H9 (cell line): Measurements from ENCODE around the gene PNMA1. TPM values are rescaled to one million over a fixed set of nuclear protein-coding genes. Genes with fewer than 3 reads are reported as not detected.

Experiments used
- DNase-seq: peaks from one replicate; pipeline ENCODE4 v3.0.0-alpha.2; 2017
- H2AFZ ChIP-seq: one replicate; pipeline ENCODE4 v1.6.1; 2013; ENCODE audit warnings: mild to moderate bottlenecking, low read length, control low read depth, moderate library complexity
- H2AK5ac ChIP-seq: 2 replicates; pipeline ENCODE4 v1.6.1; 2013; ENCODE audit warnings: low read length, control low read depth, mixed read lengths; ENCODE audit not compliant: insufficient read length
- H2BK120ac ChIP-seq: one replicate; pipeline ENCODE4 v1.6.1; 2013; ENCODE audit warnings: low read depth, mild to moderate bottlenecking, low read length, control low read depth, inconsistent platforms; ENCODE audit not compliant: poor library complexity, severe bottlenecking
- H2BK12ac ChIP-seq: 2 replicates; pipeline ENCODE4 v1.6.1; 2013; ENCODE audit warnings: low read length, control low read depth, mixed read lengths, low read depth; ENCODE audit not compliant: insufficient read length
- H2BK15ac ChIP-seq: 2 replicates; pipeline ENCODE4 v1.6.1; 2013; ENCODE audit warnings: low read depth, low read length, control low read depth
- H2BK20ac ChIP-seq: one replicate; pipeline ENCODE4 v1.6.1; 2013; ENCODE audit warnings: low read depth, mild to moderate bottlenecking, low read length, control low read depth, inconsistent platforms; ENCODE audit not compliant: poor library complexity, severe bottlenecking
- H2BK5ac ChIP-seq: 2 replicates; pipeline ENCODE4 v1.6.1; 2013; ENCODE audit warnings: low read length, control low read depth, mixed read lengths; ENCODE audit not compliant: insufficient read length
- H3K14ac ChIP-seq: 2 replicates; pipeline ENCODE4 v1.6.1; 2013; ENCODE audit warnings: low read length, control low read depth; ENCODE audit not compliant: insufficient read depth
- H3K18ac ChIP-seq: 2 replicates; pipeline ENCODE4 v1.6.1; 2013; ENCODE audit warnings: low read depth, mild to moderate bottlenecking, mixed read lengths, low read length, control low read depth; ENCODE audit not compliant: insufficient read length
- H3K23ac ChIP-seq: 2 replicates; pipeline ENCODE4 v1.6.1; 2013; ENCODE audit warnings: low read length, control low read depth, mixed read lengths, low read depth; ENCODE audit not compliant: insufficient read length
- H3K23me2 ChIP-seq: 2 replicates; pipeline ENCODE4 v1.6.1; 2013; ENCODE audit warnings: low read depth, mild to moderate bottlenecking, mixed read lengths, low read length, control low read depth; ENCODE audit not compliant: insufficient read length, poor library complexity, severe bottlenecking
- H3K27ac ChIP-seq: 2 replicates; pipeline ENCODE4 v1.5.1; 2013; ENCODE audit warnings: low read length, control low read depth, mixed read lengths, low read depth; ENCODE audit not compliant: insufficient read length
- H3K27me3 ChIP-seq: 2 replicates; pipeline ENCODE4 v1.6.1; 2013; ENCODE audit warnings: low read length, control low read depth, inconsistent platforms; ENCODE audit not compliant: insufficient read depth
- H3K4ac ChIP-seq: 2 replicates; pipeline ENCODE4 v1.6.1; 2013; ENCODE audit warnings: low read depth, mild to moderate bottlenecking, control low read depth, inconsistent platforms, low read length, moderate library complexity
- H3K4me1 ChIP-seq: 2 replicates; pipeline ENCODE4 v1.6.1; 2013; ENCODE audit warnings: low read length, control low read depth, inconsistent platforms; ENCODE audit not compliant: insufficient read depth
- H3K4me2 ChIP-seq: 2 replicates; pipeline ENCODE4 v1.6.1; 2013; ENCODE audit warnings: low read length, control low read depth, mixed read lengths; ENCODE audit not compliant: insufficient read length, insufficient read depth
- H3K56ac ChIP-seq: 2 replicates; pipeline ENCODE4 v1.6.1; 2013; ENCODE audit warnings: low read depth, mild to moderate bottlenecking, mixed read lengths, low read length, control low read depth; ENCODE audit not compliant: insufficient read length
- H3K79me1 ChIP-seq: 2 replicates; pipeline ENCODE4 v1.6.1; 2013; ENCODE audit warnings: low read depth, mild to moderate bottlenecking, moderate library complexity, low read length, control low read depth, inconsistent platforms; ENCODE audit not compliant: insufficient read depth, poor library complexity, severe bottlenecking
- H3K79me2 ChIP-seq: 2 replicates; pipeline ENCODE4 v1.6.1; 2013; ENCODE audit warnings: low read length, control low read depth, inconsistent platforms; ENCODE audit not compliant: insufficient read depth
- H3K9ac ChIP-seq: 2 replicates; pipeline ENCODE4 v1.6.1; 2013; ENCODE audit warnings: low read length, control low read depth, mixed read lengths; ENCODE audit not compliant: insufficient read length; ENCODE audit errors: extremely low read depth
- H3K9me3 ChIP-seq: one replicate; pipeline ENCODE4 v1.6.1; 2013; ENCODE audit warnings: low read depth, low read length, inconsistent platforms; ENCODE audit not compliant: control insufficient read depth
- H3T11ph ChIP-seq: one replicate; pipeline ENCODE4 v1.6.1; 2013; ENCODE audit warnings: mild to moderate bottlenecking, low read length, control low read depth, inconsistent platforms
- H4K20me1 ChIP-seq: one replicate; pipeline ENCODE4 v1.6.1; 2013; ENCODE audit not compliant: control insufficient read depth, insufficient read length, insufficient read depth
- H4K5ac ChIP-seq: 2 replicates; pipeline ENCODE4 v1.6.1; 2013; ENCODE audit warnings: low read depth, mild to moderate bottlenecking, mixed read lengths, low read length, control low read depth; ENCODE audit not compliant: insufficient read length
- H4K8ac ChIP-seq: replicated peaks from 2 replicates; pipeline ENCODE4 v1.6.1; 2013; ENCODE audit warnings: low read length, control low read depth, mixed read lengths, low read depth; ENCODE audit not compliant: insufficient read length
- H4K91ac ChIP-seq: 2 replicates; pipeline ENCODE4 v1.6.1; 2013; ENCODE audit warnings: low read depth, mild to moderate bottlenecking, moderate library complexity, mixed read lengths, low read length, control low read depth; ENCODE audit not compliant: insufficient read length
- H3K27ac Mint-ChIP-seq, 3 experiments: 2 replicates in 2 of 3; 3 replicates in 1 of 3; pipeline ENCODE4 v1.8.0; 2020 to 2021; ENCODE audit warnings: mixed read lengths in 3 of 3, mild to moderate bottlenecking in 1 of 3, moderate library complexity in 1 of 3
- H3K27me3 Mint-ChIP-seq: 2 replicates; pipeline ENCODE4 v1.8.0; 2021; ENCODE audit warnings: low read depth, mild to moderate bottlenecking, moderate library complexity, mixed read lengths
- H3K36me3 Mint-ChIP-seq, 3 experiments: 2 replicates in 2 of 3; 3 replicates in 1 of 3; pipeline ENCODE4 v1.8.0; 2020 to 2021; ENCODE audit warnings: low read depth in 3 of 3, mixed read lengths in 3 of 3; ENCODE audit not compliant: insufficient read depth in 1 of 3
- H3K4me1 Mint-ChIP-seq, 2 experiments: 2 replicates each; pipeline ENCODE4 v1.8.0; 2020; ENCODE audit warnings: mixed read lengths in 2 of 2
- H3K4me3 Mint-ChIP-seq, 2 experiments: 2 replicates in 1 of 2; 3 replicates in 1 of 2; pipeline ENCODE4 v1.8.0; 2020 to 2021; ENCODE audit warnings: mild to moderate bottlenecking in 2 of 2, mixed read lengths in 2 of 2, moderate library complexity in 1 of 2
- H3K9me3 Mint-ChIP-seq, 2 experiments: 2 replicates in 1 of 2; 3 replicates in 1 of 2; pipeline ENCODE4 v1.8.0; 2020; ENCODE audit warnings: mild to moderate bottlenecking in 2 of 2, mixed read lengths in 2 of 2, moderate library complexity in 1 of 2
- WGBS: extraction: QIAGEN DNeasy Blood & Tissue Kit; methylation state at CpG from one replicate; pipeline ENCODE4 v1.1.7; 2013; ENCODE audit warnings: missing lambda C conversion rate, low lambda C conversion rate, mixed read lengths; ENCODE audit not compliant: insufficient read length; ENCODE audit errors: extremely low coverage; 5-methylcytosine and 5-hydroxymethylcytosine counted together
- total RNA-seq: library from RNA; stranded (reverse); gene quantifications from 2 replicates; pipeline ENCODE4 v1.2.1, GENCODE V29; 2021
- TF ChIP-seq, protein P1 (sequence below): fragments of 200-600 bp; sonication (generic); conservative IDR thresholded peaks from 3 replicates; pipeline ENCODE4 v1.8.0; 2021; ENCODE audit warnings: antibody characterized with exemption, mild to moderate bottlenecking

The PNMA1 gene
- total RNA-seq, 1 experiment from 2014 or later = 56.1 TPM

DNA sequence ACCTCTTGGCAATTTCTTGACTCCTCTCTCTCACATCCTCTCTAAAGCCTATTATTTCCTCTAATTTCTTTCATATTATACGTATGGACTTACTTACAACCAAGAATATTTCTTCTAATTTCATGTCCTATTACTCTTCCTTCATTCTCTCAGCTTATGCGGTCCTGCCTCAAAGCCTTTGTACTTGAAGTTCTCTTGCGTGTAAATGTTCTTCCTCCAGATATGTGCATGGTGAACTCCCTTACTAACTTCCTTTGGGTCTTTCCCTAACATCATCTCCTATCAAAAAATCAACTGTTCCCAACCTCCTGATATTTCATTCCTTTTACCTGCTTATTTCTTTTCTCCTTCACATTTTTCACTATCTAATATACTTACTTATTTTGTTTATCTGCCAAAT is 46.3 kb downstream of the PNMA1 start:
- Histone ChIP-seq H3K23me2 (no peaks in the 10 kb centered on the region), H4K8ac (no peak overlapping the region), H3T11ph (no peak overlapping the region), H2AFZ (no peak overlapping the region), H3K14ac (no peak overlapping the region), H2BK15ac (no peak overlapping the region), H4K91ac (no peak overlapping the region), H3K18ac (no peak overlapping the region), H2AK5ac (no peak overlapping the region), H3K79me1 (no peaks in the 10 kb centered on the region), H3K4me1 (no peaks in the 10 kb centered on the region), H3K27ac (no peak overlapping the region), H3K27me3 (no peaks in the 10 kb centered on the region), H4K5ac (no peak overlapping the region), H3K79me2 (no peaks in the 10 kb centered on the region), H2BK12ac (no peak overlapping the region), H3K9me3 (no peaks in the 10 kb centered on the region), H2BK5ac (no peak overlapping the region), H3K4me2 (no peak overlapping the region), H2BK120ac (no peak overlapping the region), H3K56ac (no peak overlapping the region), H3K23ac (no peak overlapping the region), H3K9ac (no peak overlapping the region), H2BK20ac (no peak overlapping the region), H4K20me1 (no peaks in the 10 kb centered on the region), H3K4ac (no peak overlapping the region)
- no peak for DNase-seq
- H3K4me1 Mint-ChIP-seq = no peaks in the 10 kb centered on the region
- H3K27ac Mint-ChIP-seq = no peak overlapping the region; a peak in 1 of 7 replicates
- no peaks in the 10 kb centered on the region for H3K27me3 Mint-ChIP-seq
- TF ChIP-seq, protein P1, sequence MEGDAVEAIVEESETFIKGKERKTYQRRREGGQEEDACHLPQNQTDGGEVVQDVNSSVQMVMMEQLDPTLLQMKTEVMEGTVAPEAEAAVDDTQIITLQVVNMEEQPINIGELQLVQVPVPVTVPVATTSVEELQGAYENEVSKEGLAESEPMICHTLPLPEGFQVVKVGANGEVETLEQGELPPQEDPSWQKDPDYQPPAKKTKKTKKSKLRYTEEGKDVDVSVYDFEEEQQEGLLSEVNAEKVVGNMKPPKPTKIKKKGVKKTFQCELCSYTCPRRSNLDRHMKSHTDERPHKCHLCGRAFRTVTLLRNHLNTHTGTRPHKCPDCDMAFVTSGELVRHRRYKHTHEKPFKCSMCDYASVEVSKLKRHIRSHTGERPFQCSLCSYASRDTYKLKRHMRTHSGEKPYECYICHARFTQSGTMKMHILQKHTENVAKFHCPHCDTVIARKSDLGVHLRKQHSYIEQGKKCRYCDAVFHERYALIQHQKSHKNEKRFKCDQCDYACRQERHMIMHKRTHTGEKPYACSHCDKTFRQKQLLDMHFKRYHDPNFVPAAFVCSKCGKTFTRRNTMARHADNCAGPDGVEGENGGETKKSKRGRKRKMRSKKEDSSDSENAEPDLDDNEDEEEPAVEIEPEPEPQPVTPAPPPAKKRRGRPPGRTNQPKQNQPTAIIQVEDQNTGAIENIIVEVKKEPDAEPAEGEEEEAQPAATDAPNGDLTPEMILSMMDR = no peak
- 100% methylated on average over 1 of the region's 3 CpGs for WGBS
- no peaks in the 10 kb centered on the region for H3K9me3 Mint-ChIP-seq
- H3K4me3 Mint-ChIP-seq = no peak overlapping the region
- peaks cover under 1 to 7% (median 4%) of the 10 kb centered on the region in 3 experiments; a peak in 6 of 7 replicates for H3K36me3 Mint-ChIP-seq
